CD8-positive, alpha-beta memory T cell (primary cell): ENCODE results near the gene DENND1B. TPM values are rescaled to one million over a fixed set of nuclear protein-coding genes. Genes with fewer than 3 reads are reported as not detected.

Experiments used
- CTCF ChIA-PET: fragments of 350-600 bp; sonication (Branson Sonifier 250); formaldehyde crosslinking; loops from one replicate; lab custom pipeline; 2021; ENCODE audit warnings: antibody characterized with exemption; lab: Charles Lee
- POLR2A ChIA-PET: fragments of 350-600 bp; sonication (Branson Sonifier 250); formaldehyde crosslinking; loops from one replicate; lab custom pipeline; 2021; ENCODE audit warnings: antibody characterized with exemption; lab: Charles Lee
- DNase-seq, 5 donors: peaks; one replicate each; pipeline versions ENCODE4 v3.0.0 to v3.0.0-alpha.2; 2020 to 2022; ENCODE audit warnings: mixed read lengths in 1 of 5
- H3K27ac ChIP-seq: one replicate; pipeline ENCODE4 v1.7.0; 2013; ENCODE audit warnings: low read depth, mild to moderate bottlenecking, low read length, moderate library complexity
- H3K27me3 ChIP-seq: 2 replicates; pipeline ENCODE4 v1.7.0; 2013; ENCODE audit warnings: low read length, mild to moderate bottlenecking; ENCODE audit not compliant: insufficient read depth, poor library complexity, severe bottlenecking
- H3K36me3 ChIP-seq: 2 replicates; pipeline ENCODE4 v1.7.0; 2013; ENCODE audit warnings: mild to moderate bottlenecking, low read length, moderate library complexity; ENCODE audit not compliant: insufficient read depth
- H3K4me1 ChIP-seq: 2 replicates; pipeline ENCODE4 v1.7.0; 2013; ENCODE audit warnings: mild to moderate bottlenecking, low read length, moderate library complexity; ENCODE audit not compliant: insufficient read depth
- H3K4me3 ChIP-seq: 2 replicates; pipeline ENCODE4 v1.7.0; 2013; ENCODE audit warnings: mild to moderate bottlenecking, low read length
- H3K9me3 ChIP-seq: 2 replicates; pipeline ENCODE4 v1.7.0; 2013; ENCODE audit warnings: mild to moderate bottlenecking, low read length
- H3K27ac Mint-ChIP-seq, 8 donors: one replicate each; pipeline ENCODE4 v1.8.0; 2020 to 2021; ENCODE audit warnings: mixed read lengths in 8 of 8, mild to moderate bottlenecking in 6 of 8, inconsistent platforms in 3 of 8, moderate library complexity in 3 of 8
- H3K27me3 Mint-ChIP-seq, 2 donors: one replicate each; pipeline ENCODE4 v1.8.0; 2020 to 2021; ENCODE audit warnings: mixed read lengths in 2 of 2, mild to moderate bottlenecking in 1 of 2, moderate library complexity in 1 of 2
- H3K36me3 Mint-ChIP-seq, 3 donors: one replicate each; pipeline ENCODE4 v1.8.0; 2020 to 2021; ENCODE audit warnings: mixed read lengths in 3 of 3, inconsistent platforms in 1 of 3, mild to moderate bottlenecking in 1 of 3
- H3K4me1 Mint-ChIP-seq, 3 donors: one replicate each; pipeline ENCODE4 v1.8.0; 2020 to 2021; ENCODE audit warnings: mixed read lengths in 3 of 3, inconsistent platforms in 1 of 3, mild to moderate bottlenecking in 1 of 3
- H3K4me3 Mint-ChIP-seq, 7 donors: one replicate each; pipeline ENCODE4 v1.8.0; 2020 to 2021; ENCODE audit warnings: mixed read lengths in 7 of 7, mild to moderate bottlenecking in 6 of 7, moderate library complexity in 4 of 7, inconsistent platforms in 2 of 7
- H3K9me3 Mint-ChIP-seq, 5 donors: one replicate each; pipeline ENCODE4 v1.8.0; 2020 to 2022; ENCODE audit warnings: mixed read lengths in 5 of 5, mild to moderate bottlenecking in 3 of 5, moderate library complexity in 2 of 5, inconsistent platforms in 1 of 5
- polyA plus RNA-seq: library from polyadenylated mRNA; unstranded; fragments of 300-500 nt; fragmentation: Illumina TruSeq; gene quantifications from one replicate; pipeline ENCODE4 v1.2.3, GENCODE V29; 2021
- total RNA-seq, 2 experiments: library from RNA; stranded (reverse); gene quantifications; one replicate each; pipeline ENCODE4 v1.2.3, GENCODE V29; 2021

The DENND1B gene
- total and polyA plus RNA-seq, 3 experiments from 2014 or later: 10.6 to 14.8 (median 12.0) TPM

- no peak for DNase-seq
- H3K27me3 ChIP-seq: no peaks in the 10 kb centered on the region
- Mint-ChIP-seq H3K4me3 (no peak overlapping the region), H3K9me3 (no peaks in the 10 kb centered on the region), H3K36me3 (no peaks in the 10 kb centered on the region), H3K4me1 (peaks cover 37 to 39% (median 39%) of the 10 kb centered on the region in 3 donors), H3K27me3 (peaks cover 0 to 1% of the 10 kb centered on the region in 2 donors), H3K27ac (no peak overlapping the region)
- peaks cover 34% of the 10 kb centered on the region for H3K4me1 ChIP-seq
- H3K27ac ChIP-seq: no peak overlapping the region
- no peaks in the 10 kb centered on the region for H3K36me3 ChIP-seq
- no peak overlapping the region for H3K4me3 ChIP-seq
- H3K9me3 ChIP-seq: no peaks in the 10 kb centered on the region
- CTCF ChIA-PET: no interaction called here
- POLR2A ChIA-PET: interaction anchor here (0.7 kb wide), 1 partner anchor 15 kb away, joined by 3 read pairs; no protein-coding TSS in a partner anchor
These were observed 4.6 kb upstream of the DENND1B start for GRCh38 chr1:197779921-197780320.

- Mint-ChIP-seq H3K9me3 (no peaks in the 10 kb centered on the region), H3K4me1 (peaks cover 48 to 50% (median 49%) of the 10 kb centered on the region in 3 donors), H3K27ac (peak overlapping the region; percentile 32 to 76 (median 46)), H3K4me3 (peak overlapping the region; percentile 18 to 61 (median 42)), H3K27me3 (peaks cover 0 to 1% of the 10 kb centered on the region in 2 donors), H3K36me3 (peaks cover 0 to 3% (median 0%) of the 10 kb centered on the region in 3 donors)
- H3K9me3 ChIP-seq: no peaks in the 10 kb centered on the region
- no peaks in the 10 kb centered on the region for H3K36me3 ChIP-seq
- ChIA-PET POLR2A (no interaction called here), CTCF (no interaction called here)
- no peaks in the 10 kb centered on the region for H3K27me3 ChIP-seq
- H3K27ac ChIP-seq: no peak overlapping the region
- DNase-seq: peak in 1 of 5 donors; percentile 14
- H3K4me1 ChIP-seq: peaks cover 42% of the 10 kb centered on the region
- H3K4me3 ChIP-seq: no peak overlapping the region
These were observed 3.2 kb upstream of the DENND1B start for GRCh38 chr1:197778366-197778945.

DNA sequence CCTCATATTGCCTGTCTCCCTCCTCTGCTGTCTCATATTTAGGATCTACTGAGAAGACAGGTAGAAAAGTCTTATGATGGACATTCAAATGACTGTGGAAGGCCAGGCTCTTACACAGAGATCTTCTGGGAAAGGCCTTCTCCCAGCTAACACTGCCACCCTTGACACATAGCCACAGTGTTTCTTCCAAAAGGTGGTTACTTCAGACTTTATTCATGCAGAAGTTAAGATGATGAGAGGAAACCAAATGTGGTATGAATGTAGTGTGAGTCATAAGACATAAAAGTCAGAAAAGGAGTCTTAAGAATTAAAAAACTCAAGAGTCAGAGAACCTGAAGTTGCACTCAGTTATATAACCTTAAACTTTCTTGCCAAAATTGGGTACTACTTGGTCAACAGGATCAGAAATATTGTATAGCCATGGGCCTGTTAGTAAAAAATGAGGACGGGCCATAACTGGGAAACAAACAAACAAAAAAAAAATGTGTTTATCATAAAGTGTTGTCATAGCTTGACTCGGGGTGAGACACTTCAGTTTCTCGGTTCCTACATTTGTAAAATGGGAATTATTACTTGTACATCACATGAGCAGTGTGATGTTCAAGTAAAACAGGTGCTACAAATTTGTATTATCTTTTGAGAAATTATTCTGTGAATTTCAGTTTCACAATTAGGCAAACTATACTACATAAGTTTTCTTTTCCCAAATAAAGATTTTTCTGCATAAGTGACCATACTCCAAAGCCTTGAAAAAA is 1.2 kb upstream of the DENND1B start:
- H3K9me3 ChIP-seq: no peaks in the 10 kb centered on the region
- H3K27ac ChIP-seq: peak overlapping the region; percentile 77
- H3K27me3 ChIP-seq: no peaks in the 10 kb centered on the region
- POLR2A ChIA-PET: interaction anchor here (1.0 kb wide), 1 partner anchor 11 kb away, joined by 3 read pairs; no protein-coding TSS in a partner anchor
- H3K36me3 ChIP-seq: no peaks in the 10 kb centered on the region
- peak in 3 of 5 donors; percentile 14 to 57 (median 44) for DNase-seq
- peak overlapping the region; percentile 82 to 89 (median 85) for H3K4me3 Mint-ChIP-seq
- H3K4me1 ChIP-seq: peaks cover 56% of the 10 kb centered on the region
- CTCF ChIA-PET: interaction anchor here (1.1 to 2.6 kb wide), 2 partner anchors 8 to 13 kb away, joined by 8 to 10 read pairs; no protein-coding TSS in a partner anchor
- H3K27me3 Mint-ChIP-seq: peaks cover 0 to 1% of the 10 kb centered on the region in 2 donors
- peak overlapping the region; percentile 47 for H3K4me3 ChIP-seq
- H3K9me3 Mint-ChIP-seq: no peaks in the 10 kb centered on the region
- peaks cover 0 to 10% (median 0%) of the 10 kb centered on the region in 3 donors for H3K36me3 Mint-ChIP-seq
- peak overlapping the region; percentile 89 to 100 (median 97) for H3K27ac Mint-ChIP-seq
- H3K4me1 Mint-ChIP-seq: peaks cover 64 to 69% (median 69%) of the 10 kb centered on the region in 3 donors

- H3K27ac ChIP-seq: peak overlapping the region; percentile 77
- H3K27me3 ChIP-seq: no peaks in the 10 kb centered on the region
- ChIA-PET CTCF (interaction anchor here (2.6 kb wide), 1 partner anchor 10 kb away, joined by 10 read pairs; no protein-coding TSS in a partner anchor), POLR2A (interaction anchor here (0.7 kb wide), 2 partner anchors 26 to 851 kb away, joined by 4 to 7 read pairs; no protein-coding TSS in a partner anchor)
- Mint-ChIP-seq H3K27me3 (peaks cover 0 to 1% of the 10 kb centered on the region in 2 donors), H3K27ac (peak overlapping the region; percentile 86 to 100 (median 93)), H3K4me1 (peaks cover 70 to 77% (median 76%) of the 10 kb centered on the region in 3 donors), H3K9me3 (no peaks in the 10 kb centered on the region), H3K4me3 (peak overlapping the region; percentile 85 to 95 (median 90)), H3K36me3 (peaks cover 0 to 13% (median 1%) of the 10 kb centered on the region in 3 donors)
- H3K4me1 ChIP-seq: peaks cover 59% of the 10 kb centered on the region
- peak overlapping the region; percentile 73 for H3K4me3 ChIP-seq
- H3K9me3 ChIP-seq: no peaks in the 10 kb centered on the region
- DNase-seq: peak; percentile 36 to 71 (median 50)
- no peaks in the 10 kb centered on the region for H3K36me3 ChIP-seq
These were observed 606 bp downstream of the DENND1B start for GRCh38 chr1:197774466-197775281.

- Histone ChIP-seq H3K9me3 (no peaks in the 10 kb centered on the region), H3K4me3 (peak overlapping the region; percentile 73), H3K27ac (peak overlapping the region; percentile 77), H3K27me3 (no peaks in the 10 kb centered on the region), H3K4me1 (peaks cover 56% of the 10 kb centered on the region), H3K36me3 (no peaks in the 10 kb centered on the region)
- Mint-ChIP-seq H3K4me3 (peak overlapping the region; percentile 85 to 95 (median 90)), H3K27me3 (peaks cover 0 to 1% of the 10 kb centered on the region in 2 donors), H3K4me1 (peaks cover 70 to 80% (median 77%) of the 10 kb centered on the region in 3 donors), H3K27ac (peak overlapping the region in 7 of 8 donors; percentile 83 to 97 (median 91)), H3K9me3 (no peaks in the 10 kb centered on the region), H3K36me3 (peaks cover 0 to 15% (median 5%) of the 10 kb centered on the region in 3 donors)
- no peak for DNase-seq
- ChIA-PET POLR2A (interaction anchor here (0.6 kb wide), 1 partner anchor 12 kb away, joined by 6 read pairs; no protein-coding TSS in a partner anchor), CTCF (no interaction called here)
These were observed 1.4 kb downstream of the DENND1B start for GRCh38 chr1:197773856-197774255.

DNA sequence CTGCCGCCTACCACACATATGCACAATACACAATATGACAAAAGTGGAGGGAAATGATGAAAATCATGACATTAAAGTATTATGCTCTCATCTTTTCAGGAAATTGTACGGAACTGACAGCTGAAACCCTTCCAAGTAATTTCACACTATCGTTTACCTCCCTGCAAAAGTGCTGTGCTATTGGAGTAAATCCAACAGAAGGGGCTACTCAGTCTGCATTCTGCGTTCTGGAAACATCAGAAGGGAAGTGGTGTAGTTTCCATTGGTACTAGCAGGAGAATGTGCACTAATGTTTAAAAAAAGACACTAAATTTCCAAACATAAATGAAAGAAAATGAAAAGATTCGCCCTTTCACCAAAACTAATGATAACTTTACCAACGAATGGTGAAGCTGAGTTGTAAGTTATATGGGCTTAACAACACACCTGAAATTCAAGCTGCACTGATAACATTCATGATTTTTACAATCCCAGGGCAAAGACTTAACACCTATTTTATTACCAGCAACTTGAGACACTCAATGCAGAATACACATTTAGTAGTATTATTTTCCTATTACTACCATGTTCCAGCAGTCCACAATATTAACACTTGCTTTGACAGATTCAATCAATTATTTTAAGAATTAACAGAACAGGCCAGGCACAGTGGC is 3.2 kb downstream of the DENND1B start:
- peaks cover 53% of the 10 kb centered on the region for H3K4me1 ChIP-seq
- Mint-ChIP-seq H3K4me1 (peaks cover 67 to 80% (median 78%) of the 10 kb centered on the region in 3 donors), H3K27ac (peak overlapping the region in 3 of 8 donors; percentile 17 to 29 (median 28)), H3K27me3 (no peaks in the 10 kb centered on the region), H3K36me3 (peaks cover 0 to 18% (median 9%) of the 10 kb centered on the region in 3 donors), H3K4me3 (peak overlapping the region in 4 of 7 donors; percentile 19 to 91 (median 68)), H3K9me3 (no peaks in the 10 kb centered on the region)
- no peak for DNase-seq
- no peaks in the 10 kb centered on the region for H3K27me3 ChIP-seq
- POLR2A ChIA-PET: no interaction called here
- no peaks in the 10 kb centered on the region for H3K36me3 ChIP-seq
- CTCF ChIA-PET: no interaction called here
- H3K4me3 ChIP-seq: no peak overlapping the region
- H3K9me3 ChIP-seq: no peaks in the 10 kb centered on the region
- no peak overlapping the region for H3K27ac ChIP-seq

- no peak overlapping the region for H3K27ac Mint-ChIP-seq
- peaks cover 0 to 20% (median 11%) of the 10 kb centered on the region in 3 donors for H3K36me3 Mint-ChIP-seq
- H3K4me1 Mint-ChIP-seq: peaks cover 64 to 80% (median 78%) of the 10 kb centered on the region in 3 donors
- Histone ChIP-seq H3K9me3 (no peaks in the 10 kb centered on the region), H3K36me3 (no peaks in the 10 kb centered on the region), H3K27ac (no peak overlapping the region), H3K4me3 (no peak overlapping the region), H3K27me3 (no peaks in the 10 kb centered on the region), H3K4me1 (peaks cover 47% of the 10 kb centered on the region)
- ChIA-PET CTCF (no interaction called here), POLR2A (no interaction called here)
- peak overlapping the region in 1 of 7 donors; percentile 90 for H3K4me3 Mint-ChIP-seq
- H3K9me3 Mint-ChIP-seq: no peaks in the 10 kb centered on the region
- DNase-seq: no peak
- H3K27me3 Mint-ChIP-seq: no peaks in the 10 kb centered on the region
These were observed 3.9 kb downstream of the DENND1B start for GRCh38 chr1:197771386-197771785.
